Loucy (cell line): ENCODE results near the gene CNTN4.

Source experiments
- CTCF ChIP-seq: fragments of 200-600 bp; sonication (generic); conservative IDR thresholded peaks from 2 replicates; pipeline ENCODE4 v1.5.1; 2014; ENCODE audit warnings: mild to moderate bottlenecking, antibody characterized with exemption, low read length
- EZH2phosphoT487 ChIP-seq: fragments of 200-600 bp; IDR thresholded peaks from 2 replicates; pipeline ENCODE4 v1.6.1; 2018; ENCODE audit warnings: antibody characterized with exemption, mild to moderate bottlenecking, moderate library complexity, borderline replicate concordance

DNA sequence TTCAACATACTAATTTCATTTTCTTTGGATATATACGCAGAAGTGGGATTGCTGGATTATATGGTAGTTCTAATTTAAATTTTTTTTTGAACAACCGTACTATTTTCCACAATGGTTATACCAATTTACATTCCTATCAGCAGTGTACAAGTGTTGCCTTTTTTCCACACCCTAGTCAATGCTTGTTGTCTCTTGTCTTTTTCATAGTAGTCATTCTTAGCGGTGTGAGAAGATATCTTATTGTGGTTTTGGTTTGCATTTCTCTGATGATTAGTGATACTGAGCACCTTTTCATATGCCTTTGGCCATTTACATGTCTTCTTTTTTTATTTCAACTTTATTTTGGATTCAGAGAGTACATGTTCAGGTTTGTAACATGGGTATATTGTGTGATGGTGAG lies 858.4 kb downstream of the CNTN4 start:
- TF ChIP-seq CTCF (no peak), EZH2phosphoT487 (no peak)
